ENCODE data around the gene PTPRZ1.

DNA sequence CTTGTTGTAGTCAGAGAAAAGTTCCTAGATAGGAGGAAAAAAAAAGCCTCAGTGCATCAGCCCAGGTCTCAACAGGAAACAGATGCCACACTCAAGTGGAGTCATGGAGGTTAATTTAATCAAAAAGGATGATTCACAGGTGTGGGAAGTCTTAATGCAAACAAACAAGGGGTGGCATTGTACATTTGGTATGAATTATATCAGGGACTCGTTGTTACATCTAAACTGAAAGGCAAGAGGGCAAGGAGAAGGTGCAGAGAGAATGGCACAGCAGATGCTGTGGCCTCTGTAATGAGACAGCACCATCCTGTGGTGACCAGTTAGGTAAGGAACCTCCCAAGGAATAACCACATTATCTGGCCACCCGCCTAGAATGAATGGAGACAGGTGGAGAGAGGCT is 133.7 kb downstream of the PTPRZ1 start:
- TF ChIP-seq, protein P1, sequence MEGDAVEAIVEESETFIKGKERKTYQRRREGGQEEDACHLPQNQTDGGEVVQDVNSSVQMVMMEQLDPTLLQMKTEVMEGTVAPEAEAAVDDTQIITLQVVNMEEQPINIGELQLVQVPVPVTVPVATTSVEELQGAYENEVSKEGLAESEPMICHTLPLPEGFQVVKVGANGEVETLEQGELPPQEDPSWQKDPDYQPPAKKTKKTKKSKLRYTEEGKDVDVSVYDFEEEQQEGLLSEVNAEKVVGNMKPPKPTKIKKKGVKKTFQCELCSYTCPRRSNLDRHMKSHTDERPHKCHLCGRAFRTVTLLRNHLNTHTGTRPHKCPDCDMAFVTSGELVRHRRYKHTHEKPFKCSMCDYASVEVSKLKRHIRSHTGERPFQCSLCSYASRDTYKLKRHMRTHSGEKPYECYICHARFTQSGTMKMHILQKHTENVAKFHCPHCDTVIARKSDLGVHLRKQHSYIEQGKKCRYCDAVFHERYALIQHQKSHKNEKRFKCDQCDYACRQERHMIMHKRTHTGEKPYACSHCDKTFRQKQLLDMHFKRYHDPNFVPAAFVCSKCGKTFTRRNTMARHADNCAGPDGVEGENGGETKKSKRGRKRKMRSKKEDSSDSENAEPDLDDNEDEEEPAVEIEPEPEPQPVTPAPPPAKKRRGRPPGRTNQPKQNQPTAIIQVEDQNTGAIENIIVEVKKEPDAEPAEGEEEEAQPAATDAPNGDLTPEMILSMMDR (IDR thresholded peaks at IDR 0.05): no peak
- TF ChIP-seq POLR2A (IDR thresholded peaks at IDR 0.05): no peak
